ENCODE measurements around the gene OR6V1.

Gene OR6V1

GRCh38 chr7:143052041-143052440 is at the start of gene OR6V1:
OR6V1 (plus strand) TSS chr7:143052341; CDS start chr7:143052341, 0 bp downstream.
- no peak within 1 kb of the TSS for H3K4me3 ChIP-seq (ENCODE audit: low read depth, low read length)
- POLR2A ChIA-PET, result no interaction called here
- CTCF ChIA-PET, result no interaction called here
- no peak for TF ChIP-seq CTCF (IDR thresholded peaks at IDR 0.05; ENCODE audit: insufficient read depth, low read length, missing control alignments)
- DNase-seq (ENCODE audit: low read depth, low spot score), result no peak

GRCh38 chr7:143002898-143003297 is 49.2 kb upstream of the OR6V1 start:
- ChIA-PET POLR2A (no interaction called here), CTCF (interaction anchor here (0.8 to 26.4 kb wide), 50 partner anchors 8 to 700 kb away, joined by 3 to 885 read pairs (median 6); partner anchors contain the start of genes EPHB6, GSTK1 and TAS2R40)
- no peak for DNase-seq (ENCODE audit: low read depth, low spot score)
- no peak for TF ChIP-seq CTCF (IDR thresholded peaks at IDR 0.05; ENCODE audit: insufficient read depth, low read length, missing control alignments)
- no peak overlapping the region for H3K4me3 ChIP-seq (ENCODE audit: low read depth, low read length)

GRCh38 chr7:143003393-143004051 is 48.6 kb upstream of the OR6V1 start:
- DNase-seq (ENCODE audit: low read depth, low spot score), result no peak
- peak; percentile 55 for TF ChIP-seq CTCF (IDR thresholded peaks at IDR 0.05; ENCODE audit: insufficient read depth, low read length, missing control alignments)
- H3K4me3 ChIP-seq (ENCODE audit: low read depth, low read length), result no peak overlapping the region; the same call in 1 of the 2 replicates
- CTCF ChIA-PET, result interaction anchor here (0.6 to 26.4 kb wide), 52 partner anchors 9 to 700 kb away, joined by 3 to 885 read pairs (median 5); partner anchors contain the start of genes EPHB6, GSTK1 and TAS2R40
- POLR2A ChIA-PET, result no interaction called here

- H3K4me3 ChIP-seq (ENCODE audit: low read depth, low read length), result no peak overlapping the region
- POLR2A ChIA-PET, result no interaction called here
- TF ChIP-seq CTCF (IDR thresholded peaks at IDR 0.05; ENCODE audit: insufficient read depth, low read length, missing control alignments), result no peak
- CTCF ChIA-PET, result interaction anchor here (0.8 to 26.4 kb wide), 20 partner anchors 9 to 546 kb away, joined by 3 to 885 read pairs (median 6); partner anchors contain the start of genes EPHB6 and TAS2R40
- no peak for DNase-seq (ENCODE audit: low read depth, low spot score)
These were observed 46.4 kb upstream of the OR6V1 start for GRCh38 chr7:143005632-143006260.

- TF ChIP-seq CTCF (IDR thresholded peaks at IDR 0.05; ENCODE audit: insufficient read depth, low read length, missing control alignments), result peak; percentile 97
- ChIA-PET CTCF (interaction anchor here (0.6 to 26.4 kb wide), 19 partner anchors 9 to 408 kb away, joined by 3 to 885 read pairs (median 4); partner anchors contain the start of gene TAS2R40), POLR2A (interaction anchor here (1.4 kb wide), 1 partner anchor 207 kb away, joined by 7 read pairs; no protein-coding TSS in a partner anchor)
- no peak for DNase-seq (ENCODE audit: low read depth, low spot score)
- no peak overlapping the region for H3K4me3 ChIP-seq (ENCODE audit: low read depth, low read length)
These were observed 43.9 kb upstream of the OR6V1 start for GRCh38 chr7:143008007-143008901.

Data from AG04449 (cell line).